ENCODE data around the gene SOX21.

The SOX21 gene

DNA sequence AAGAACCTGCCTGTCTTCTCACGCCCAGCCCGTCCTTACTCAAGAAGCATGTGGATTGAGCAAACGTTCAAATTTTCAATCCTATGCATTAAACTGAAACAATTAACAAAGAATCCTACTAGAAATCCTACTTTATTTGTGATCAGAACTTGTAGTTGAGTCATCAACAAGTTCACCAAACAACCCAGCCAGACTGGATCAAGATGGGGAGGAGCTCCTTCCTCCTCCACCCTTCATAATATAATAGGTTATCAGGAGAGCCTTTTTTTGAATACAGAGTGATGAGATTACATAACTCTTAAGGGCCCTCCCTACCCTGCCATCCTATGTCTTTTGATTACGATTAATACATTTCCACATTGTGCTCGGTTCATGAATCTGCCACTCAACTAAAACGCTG lies 32.7 kb downstream of the SOX21 start:
- DNase-seq (ENCODE audit: low spot score): no peak

DNA sequence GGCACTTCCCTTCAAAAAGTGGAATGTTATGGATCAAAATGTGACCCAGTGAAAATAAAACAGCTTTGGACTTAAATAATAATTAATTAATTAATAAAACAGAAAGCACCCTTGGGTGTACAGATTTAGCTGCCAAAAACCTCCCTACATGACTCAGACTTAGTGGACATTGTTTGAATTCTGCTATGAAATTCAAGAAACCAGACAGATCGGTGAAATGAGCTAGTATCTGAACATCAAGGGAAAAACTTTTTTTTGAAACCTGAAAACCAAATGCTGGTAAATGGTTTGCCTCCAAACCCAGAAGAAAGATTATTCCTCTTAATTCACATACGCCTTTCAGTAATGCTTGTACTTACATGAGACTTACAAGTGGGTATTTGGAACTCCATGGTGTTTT lies 33.5 kb downstream of the SOX21 start:
- DNase-seq (ENCODE audit: low spot score): no peak

DNA sequence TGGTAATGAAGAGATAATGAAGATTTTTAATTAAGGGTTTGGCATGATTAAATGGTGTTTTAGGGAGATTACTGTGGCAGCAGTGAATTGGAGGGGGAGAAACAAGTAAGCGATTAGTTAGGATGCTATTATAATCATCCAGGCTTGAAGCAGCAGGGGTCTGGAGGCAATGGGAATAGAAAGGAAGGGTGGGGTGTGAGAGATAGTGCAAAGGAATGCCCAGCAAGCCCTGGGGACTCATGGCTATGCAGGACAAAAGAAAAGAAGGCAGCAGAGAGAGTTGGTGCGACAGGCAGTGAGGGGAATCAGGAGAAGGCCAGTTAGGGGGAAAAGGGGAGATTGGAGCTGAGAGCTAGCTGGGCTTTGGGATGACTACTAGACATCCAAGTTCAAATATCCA lies 34.5 kb downstream of the SOX21 start:
- no peak for DNase-seq (ENCODE audit: low spot score)

DNA sequence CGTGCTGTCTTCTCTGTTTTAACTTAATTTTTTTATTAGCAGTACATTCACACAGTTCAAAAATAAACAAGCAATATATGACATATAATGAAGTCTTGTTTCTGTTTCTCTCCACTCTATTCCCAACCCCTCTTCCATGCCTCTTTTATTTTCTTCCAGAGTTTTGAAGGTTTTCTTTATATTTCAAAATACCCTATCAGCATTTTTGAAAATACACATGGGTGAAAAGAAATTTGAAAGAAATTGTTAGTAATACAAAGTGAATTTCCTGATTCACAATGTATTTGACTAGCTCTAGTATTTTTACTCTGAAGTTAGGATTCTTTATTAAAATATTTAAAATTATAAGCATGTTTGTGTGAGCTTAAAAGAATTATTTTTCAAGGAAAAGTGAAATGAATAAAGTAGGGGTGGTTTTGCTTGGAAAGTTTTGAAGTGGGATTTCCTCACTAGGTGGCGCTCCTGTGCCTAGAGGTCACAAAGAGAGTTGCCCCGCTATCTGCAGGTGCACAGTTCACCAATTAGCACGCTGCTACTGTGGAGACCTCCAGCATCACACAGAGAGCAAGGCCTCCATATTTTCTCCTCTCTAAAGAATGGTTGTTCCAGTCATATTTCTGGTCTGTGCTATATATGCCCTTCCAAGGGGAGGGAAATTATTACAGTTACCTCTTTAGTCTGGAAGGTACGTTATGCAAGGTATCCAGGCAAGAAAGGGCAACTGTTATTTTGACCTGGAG lies 37.6 kb downstream of the SOX21 start:
- peak; percentile 54 for DNase-seq (ENCODE audit: low spot score)

DNA sequence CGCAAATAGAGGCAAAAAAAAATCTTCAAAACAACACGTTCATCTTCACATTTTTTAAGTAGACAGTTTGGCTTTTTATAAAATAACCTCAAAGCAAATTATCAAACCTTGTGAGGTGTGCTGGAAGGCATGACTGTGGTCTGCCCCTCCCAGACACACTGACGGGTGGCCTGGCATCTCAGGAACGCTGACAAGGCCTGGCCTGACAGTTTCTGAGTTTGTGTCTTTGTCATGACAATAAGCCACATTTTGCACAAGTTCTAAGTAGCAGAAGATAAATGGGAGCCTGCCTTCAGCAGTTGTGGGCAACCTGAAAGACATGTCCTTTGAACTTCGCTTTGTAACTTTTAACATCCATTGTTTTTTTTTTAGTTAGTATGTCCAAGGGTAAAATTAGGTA lies 38.5 kb downstream of the SOX21 start:
- no peak for DNase-seq (ENCODE audit: low spot score)

DNA sequence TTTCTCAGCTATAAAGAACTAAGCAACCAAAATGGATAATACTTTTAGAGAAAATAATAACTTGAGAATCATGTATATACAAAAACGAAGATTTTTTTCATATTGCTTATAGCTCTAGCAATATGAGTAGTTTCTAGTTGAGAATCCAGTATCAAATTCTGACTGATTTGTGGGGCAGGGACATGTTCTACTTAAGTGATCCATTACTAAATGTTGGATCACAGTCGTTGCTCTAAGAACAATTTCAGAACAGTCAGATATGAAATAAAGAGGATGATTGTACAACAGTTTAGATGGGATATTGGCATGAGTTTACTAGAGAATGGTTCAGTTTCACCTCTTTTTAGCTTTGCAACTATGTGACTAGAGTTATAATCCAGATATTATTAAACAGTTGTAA lies 39.9 kb downstream of the SOX21 start:
- DNase-seq (ENCODE audit: low spot score): no peak

DNA sequence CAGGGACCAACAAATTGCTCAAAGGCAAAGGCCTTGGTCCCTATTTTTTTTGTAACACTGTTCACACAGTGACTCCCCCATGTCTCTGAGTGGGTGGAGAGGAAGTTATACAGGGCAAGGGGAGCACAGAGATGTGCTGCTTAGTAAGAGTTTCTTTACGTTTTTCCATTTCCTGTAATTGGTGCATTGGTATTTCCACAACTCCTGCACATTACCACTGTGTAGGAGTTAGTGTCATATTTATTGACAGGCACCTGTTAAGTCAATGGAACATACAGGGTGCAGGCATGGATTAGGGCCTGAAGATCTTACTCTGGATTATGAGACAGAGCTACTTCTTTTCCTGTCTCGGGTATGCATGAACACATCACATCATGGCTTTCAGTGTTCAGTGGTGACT lies 45.2 kb downstream of the SOX21 start:
- no peak for DNase-seq (ENCODE audit: low spot score)

DNA sequence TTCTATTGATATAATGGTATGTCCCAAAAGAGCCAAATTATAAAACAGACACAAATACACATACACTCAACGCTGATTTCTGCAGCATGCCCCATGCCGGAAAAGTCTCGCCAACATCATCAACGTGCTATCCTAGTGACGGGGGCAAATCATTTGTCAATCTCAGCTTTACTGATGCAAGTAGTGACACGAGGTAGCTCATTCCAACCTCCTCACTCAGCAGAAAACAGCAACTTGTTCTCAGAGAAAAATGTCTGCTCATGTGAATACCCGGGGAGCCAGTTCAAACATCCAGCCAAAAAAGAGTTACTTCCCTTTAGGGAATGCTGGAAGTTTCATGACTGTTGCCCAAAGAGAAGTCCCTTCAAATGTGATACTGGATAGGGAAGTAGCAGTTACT lies 46.3 kb downstream of the SOX21 start:
- no peak for DNase-seq (ENCODE audit: low spot score)

DNA sequence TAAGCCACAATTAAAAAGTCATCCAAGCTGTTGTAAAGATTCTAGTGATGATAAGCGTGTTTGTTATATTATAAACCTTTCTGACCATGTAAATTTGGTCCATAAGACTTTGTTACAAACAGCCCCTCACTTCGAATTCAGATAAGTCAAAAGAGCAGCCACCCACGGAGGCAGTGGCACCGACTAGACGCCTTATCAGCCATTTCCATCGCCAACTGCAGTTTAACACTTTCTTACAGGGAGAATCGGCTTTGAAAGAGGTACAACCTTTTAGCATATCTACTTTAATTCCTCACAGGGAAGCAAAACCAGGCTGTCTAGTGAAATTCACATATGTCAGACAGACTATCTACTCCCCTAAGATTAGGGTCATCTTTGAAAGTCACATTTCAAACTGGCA lies 47.5 kb downstream of the SOX21 start:
- DNase-seq (ENCODE audit: low spot score): no peak

DNA sequence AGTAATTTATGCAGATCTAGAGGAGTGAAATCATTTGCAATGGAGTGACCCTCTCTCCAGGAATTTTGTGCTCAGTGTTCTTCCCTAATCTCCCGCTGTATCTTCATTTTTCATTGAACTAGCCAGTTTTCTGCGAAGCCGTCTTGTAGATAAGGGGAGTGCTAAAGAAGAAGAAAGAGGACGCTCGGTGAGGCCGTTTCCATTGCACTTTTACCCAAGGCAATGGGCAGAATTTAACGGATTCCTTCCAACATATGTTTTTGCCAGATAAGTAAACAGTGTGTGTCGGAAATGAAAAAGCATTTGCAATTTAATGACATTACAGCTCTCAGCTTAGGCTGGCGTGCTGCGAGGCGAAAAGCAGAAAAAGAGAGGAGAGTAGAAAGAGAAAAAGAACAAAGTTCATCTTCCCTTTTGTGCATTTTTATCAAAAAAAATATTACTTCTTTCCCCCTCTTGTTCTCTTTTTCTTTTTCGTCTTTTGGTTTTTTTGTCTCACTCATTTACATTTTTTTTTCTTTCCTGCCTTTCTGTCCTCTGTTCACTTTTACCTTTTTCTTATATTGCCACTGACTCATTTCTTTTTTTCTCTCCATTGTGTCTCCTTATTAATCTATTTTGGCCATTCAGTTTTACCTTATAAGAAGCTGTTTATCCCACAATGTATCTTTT lies 49.9 kb downstream of the SOX21 start:
- no peak for DNase-seq (ENCODE audit: low spot score)

DNA sequence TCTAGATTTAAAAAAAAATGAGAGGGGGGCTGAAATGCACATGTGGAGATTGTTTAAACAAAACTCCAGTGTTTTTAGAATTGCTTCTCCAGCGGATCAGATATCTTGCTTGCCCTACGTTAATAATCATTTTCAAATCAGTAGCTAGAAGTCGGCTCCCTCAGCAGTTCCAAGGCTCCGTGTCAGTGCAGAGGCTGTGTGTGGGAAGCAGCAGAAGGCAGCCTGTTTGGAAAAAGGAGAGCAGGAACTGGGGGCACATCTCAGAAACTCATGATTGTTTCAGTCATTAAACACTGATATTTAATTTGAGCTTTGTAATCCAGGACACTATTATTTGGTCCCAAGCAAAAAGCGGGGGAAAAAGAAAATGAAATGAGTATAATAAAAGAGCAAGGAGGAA lies 50.9 kb downstream of the SOX21 start:
- DNase-seq (ENCODE audit: low spot score): no peak

DNA sequence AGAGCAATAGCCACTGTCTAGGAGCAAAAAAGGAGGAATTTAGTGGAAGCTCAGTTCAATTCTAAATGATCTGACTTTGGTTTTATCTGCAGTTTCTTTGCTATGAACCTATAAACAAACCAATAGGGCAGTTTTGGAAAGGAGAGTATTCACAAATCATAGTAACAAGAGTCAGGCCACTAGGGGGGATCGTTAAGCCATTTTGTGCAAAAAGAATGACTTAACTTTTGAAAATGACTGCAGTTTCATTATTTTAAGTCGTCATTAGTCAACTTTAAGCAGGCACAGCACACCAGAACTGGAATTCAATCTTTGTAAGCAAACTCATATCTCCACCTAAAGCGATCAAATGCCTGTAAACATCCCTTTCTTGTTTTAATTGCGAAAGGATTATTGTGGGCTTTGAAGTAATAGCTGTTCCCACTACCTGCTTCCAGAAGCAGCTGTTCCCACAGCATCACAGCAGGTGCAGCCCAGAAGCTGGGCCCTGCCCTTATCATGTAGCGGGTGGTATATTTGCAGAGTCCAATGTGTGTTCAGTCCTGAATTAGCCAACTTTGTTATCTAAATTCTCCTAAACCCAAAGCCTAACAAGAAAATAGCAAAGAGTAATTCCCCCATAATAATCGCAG lies 51.5 kb downstream of the SOX21 start:
- no peak for DNase-seq (ENCODE audit: low spot score)

Data from kidney tubule cell (primary cell).